Right kidney (tissue), 1 donor: Measurements from ENCODE around the gene MARK2.
A peak's percentile ranks its signal among the peaks of the same experiment; 100 is the strongest.
"Not testable (repeated sequence)": the region's sequence is repeated elsewhere in the genome, so short reads cannot be mapped to it uniquely, and the experiment has no call there.

ENCODE experiments used
- DNase-seq: peaks from one replicate; pipeline ENCODE4 v3.0.0-alpha.2; 2016

MARK2 gene

DNA sequence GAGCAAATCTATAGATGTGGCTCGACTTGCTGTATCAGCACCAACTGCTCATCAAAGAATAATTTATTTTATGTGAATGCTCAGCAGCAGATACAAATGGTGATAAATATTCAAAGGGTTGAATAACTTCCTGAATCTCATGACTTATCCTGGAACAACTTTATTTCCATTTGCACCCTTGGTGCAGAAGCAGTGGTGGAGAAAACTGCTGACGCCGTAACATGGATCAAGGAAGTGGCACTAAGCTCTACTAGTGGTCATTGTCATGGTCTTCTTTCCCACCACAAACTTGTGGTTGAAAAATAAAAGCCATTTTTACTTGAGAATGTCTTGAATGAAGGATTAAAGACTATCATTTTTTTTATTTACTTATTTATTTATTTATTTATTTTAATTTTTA lies 14.6 kb downstream of the MARK2 start:
- DNase-seq, result no peak

DNA sequence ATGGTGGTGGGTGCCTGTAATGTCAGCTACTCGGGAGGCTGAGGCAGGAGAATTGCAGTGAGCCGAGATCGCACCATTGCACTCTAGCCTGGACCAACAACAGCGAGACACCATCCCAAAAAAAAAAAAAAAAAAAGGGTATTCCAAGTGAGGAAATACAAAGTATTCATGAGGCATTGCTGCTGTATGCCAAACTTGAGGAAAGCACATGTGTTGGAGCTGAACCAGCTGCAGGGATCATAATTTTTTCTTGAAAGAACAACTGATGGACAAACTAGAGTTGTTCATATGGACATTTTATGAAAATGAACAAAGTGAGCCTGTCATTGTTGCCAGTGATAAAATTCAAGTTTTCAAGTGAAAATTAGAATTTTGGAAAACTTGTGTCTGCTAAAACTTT lies 15.8 kb downstream of the MARK2 start:
- no peak for DNase-seq

DNA sequence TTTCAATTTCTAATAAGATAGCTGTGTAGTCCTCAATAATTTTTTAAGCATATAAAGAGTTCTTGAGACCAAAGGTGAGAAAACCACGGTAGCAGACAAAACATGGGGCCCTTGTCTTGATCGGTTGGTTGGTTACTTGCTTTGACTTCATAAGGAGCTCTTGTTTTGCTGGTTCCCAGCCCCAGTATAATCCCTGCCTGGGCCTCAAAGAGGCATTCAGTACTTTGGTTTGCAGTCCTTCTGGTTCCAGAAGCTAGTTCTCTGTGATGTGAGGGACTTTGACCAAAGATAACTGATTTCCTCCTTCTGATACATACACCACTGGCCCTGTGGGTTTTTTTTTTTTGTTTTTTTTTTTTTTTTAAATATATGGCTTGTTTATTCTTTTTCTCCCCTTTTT lies 17.1 kb downstream of the MARK2 start:
- no peak for DNase-seq

DNA sequence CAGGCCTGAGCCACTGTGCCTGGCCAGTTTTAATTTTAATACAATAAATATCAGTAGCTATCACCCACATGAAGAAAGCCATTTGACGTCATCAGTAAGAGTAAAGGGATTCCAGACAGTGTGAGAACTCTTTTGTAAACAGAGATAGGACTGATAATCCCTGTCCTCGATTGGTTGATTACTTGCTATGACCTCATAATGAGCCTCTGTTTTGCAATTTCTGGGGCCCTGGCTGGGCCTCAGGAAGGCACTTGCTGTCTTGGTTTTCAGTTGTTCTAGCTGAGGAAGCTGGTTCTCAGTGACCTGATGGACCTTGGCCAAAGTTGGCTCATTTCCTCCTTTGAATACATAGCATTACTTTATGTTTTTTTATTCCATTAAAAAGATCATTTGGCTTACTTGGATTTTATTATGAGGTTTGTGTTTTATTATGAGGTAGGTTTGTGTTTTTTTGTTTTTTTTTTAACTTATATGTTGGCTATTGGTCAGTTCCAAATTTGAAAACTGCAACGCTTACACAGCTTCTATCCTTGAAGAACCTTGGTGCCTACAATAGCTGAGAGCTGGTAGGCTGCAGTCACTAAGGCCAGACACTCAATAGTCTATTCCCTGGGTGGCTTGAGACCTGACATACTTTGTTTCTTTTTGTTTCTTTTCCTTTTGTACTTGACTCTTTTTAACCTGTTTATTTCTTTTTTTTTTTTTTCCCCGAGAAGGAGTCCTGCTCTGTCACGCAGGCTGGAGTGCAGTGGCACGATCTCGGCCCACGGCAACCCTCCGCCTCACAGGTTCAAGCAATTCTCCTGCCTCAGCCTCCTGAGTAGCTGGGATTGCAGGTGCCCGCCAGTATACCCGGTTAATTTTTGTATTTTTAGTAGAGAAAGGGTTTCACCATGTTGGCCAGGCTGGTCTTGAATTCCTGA lies 20.0 kb downstream of the MARK2 start:
- DNase-seq, result no peak

DNA sequence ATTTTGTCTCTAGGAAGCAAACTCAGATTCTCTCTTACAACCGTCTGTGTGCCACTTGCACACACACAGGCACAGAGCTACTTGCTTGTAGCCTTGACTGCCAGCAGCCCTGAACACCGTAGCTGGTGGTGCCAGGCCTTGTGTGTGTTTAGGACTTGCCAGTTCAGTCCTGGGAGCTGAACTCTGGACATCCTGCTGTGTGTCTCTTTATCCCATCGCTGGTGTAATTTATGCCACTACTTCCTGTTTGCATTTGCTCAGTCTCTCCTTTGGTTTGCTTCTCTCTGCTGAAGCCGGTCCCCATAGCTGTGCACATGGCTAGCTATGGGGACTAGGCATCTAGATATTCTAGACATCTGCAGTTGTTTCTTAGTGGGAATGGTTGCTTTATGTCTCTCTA lies 24.0 kb downstream of the MARK2 start:
- no peak for DNase-seq

DNA sequence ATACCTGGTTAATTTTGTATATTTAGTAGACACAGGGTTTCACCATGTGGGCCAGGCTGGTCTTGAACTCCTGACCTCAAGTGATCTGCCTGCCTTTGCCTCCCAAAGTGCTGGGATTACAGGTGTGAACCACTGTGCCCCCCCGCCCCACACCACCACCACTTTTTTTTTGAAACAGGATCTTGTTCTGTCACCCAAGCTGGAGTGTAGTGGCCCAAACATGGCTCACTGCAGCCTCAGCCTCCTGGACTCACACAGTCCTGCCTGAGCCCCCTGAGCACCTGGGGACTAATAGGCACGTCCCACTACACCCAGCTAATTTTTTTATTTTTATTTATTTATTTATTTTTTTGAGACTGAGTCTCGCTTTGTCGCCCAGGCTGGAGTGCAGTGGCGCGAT lies 24.7 kb downstream of the MARK2 start:
- not testable (repeated sequence) for DNase-seq

DNA sequence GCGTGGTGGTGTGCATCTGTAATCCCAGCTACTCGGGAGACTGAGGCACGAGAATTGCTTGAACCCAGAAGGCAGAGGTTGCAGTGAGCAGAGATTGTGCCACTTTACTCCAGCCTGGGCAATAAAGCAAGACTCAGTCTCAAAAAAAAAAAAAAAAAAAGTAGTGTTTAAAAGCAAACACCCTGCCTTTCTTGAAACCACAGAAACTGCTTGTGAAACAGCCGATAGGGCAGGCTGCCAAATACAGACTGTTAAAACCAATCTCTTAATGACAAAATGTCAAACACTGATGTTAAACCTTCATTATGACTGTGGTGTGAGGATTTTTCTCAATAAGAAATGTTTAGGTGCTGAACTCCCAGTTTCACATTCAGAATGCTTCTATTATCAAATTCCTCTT lies 27.3 kb downstream of the MARK2 start:
- DNase-seq, result no peak

DNA sequence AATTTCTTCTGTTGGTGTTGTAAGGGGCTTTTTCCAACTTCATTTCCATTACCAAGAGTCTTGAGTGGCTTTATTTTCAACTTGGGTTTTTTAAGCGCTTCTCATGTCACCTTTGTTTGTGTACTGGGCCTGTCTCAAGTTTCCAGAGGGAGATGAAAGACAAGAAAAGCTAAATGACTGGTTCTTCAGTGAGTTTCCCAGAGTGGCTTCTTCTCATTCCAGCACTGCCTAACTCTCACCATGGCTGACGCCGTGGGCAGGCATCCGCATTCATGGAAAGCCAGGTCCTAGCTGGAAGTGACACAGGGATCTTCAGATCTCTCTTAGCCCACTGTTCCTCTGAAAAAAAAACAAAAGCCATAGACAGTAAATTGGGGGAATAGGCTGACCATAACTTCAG lies 28.6 kb downstream of the MARK2 start:
- DNase-seq, result no peak

DNA sequence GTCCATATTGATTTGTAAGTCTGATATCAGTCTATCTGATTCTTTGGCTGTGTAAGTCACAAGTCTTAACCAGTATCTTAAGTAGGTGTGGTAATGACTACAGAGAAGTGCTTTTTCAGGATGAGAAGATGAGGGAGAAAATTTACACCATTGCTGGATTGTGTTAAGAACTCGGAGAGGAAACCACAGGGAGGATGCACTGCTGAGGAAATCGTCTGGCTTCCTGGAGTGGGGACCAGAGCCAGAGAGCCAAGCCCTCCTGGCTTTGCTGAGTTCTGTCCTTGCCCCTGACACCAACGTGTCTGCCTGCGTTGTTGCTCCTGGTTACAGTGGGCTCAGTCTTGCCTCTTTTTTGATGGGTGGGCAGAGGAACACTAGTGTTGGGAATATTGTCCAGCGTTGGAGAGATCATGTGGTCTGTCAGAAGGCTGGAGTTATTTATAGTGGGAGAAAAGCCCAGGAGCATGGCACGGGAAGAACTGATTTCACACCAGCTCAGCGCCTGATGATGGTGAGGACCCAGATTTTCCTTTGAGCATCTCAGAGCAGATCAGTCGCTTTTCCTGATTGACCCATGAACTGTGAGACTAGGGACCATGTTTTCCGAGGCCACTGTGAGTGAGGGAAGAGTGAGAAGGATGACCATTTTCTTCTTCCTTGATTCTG lies 29.6 kb downstream of the MARK2 start:
- DNase-seq, result no peak

DNA sequence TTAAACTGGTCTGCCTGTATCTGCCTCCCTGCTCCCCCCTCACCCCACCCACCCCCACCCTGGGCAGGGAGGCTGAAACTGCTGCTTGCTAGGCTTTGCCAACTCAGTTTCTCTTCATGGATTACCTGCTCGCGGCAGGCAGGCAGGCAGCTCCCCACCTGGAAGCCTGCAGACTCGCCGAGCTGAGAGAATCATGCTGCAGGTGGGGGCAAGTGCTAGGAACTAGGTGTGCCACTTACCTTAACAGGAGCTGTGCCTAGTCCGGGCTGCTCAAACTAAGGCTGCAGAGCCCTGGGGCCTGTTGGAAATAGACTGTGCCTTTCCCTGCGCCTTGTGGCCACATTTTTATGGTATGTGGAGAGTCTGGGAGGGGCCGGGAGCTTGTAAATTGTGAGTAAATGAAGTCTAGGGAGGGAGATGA lies 30.3 kb downstream of the MARK2 start:
- DNase-seq, result no peak

DNA sequence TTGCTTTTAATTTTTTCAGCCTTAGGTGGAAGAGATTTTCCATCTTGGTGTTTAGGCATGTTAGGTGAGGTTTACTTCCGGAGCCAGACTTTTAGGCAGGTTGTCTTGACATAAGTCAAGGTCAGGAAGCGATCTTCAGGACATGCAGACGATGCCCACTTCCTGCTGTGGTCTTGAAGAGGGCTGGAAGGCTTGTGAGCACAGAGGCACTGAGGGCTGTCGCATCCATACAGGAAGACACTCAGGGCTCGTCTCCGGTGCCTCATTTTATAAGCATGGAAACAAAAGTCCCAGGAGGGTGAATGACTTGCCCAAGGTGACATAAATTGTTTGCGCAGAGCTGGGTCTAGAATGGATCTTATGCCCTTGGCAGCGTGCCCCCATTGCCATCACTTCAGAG lies 30.8 kb downstream of the MARK2 start:
- DNase-seq, result no peak

DNA sequence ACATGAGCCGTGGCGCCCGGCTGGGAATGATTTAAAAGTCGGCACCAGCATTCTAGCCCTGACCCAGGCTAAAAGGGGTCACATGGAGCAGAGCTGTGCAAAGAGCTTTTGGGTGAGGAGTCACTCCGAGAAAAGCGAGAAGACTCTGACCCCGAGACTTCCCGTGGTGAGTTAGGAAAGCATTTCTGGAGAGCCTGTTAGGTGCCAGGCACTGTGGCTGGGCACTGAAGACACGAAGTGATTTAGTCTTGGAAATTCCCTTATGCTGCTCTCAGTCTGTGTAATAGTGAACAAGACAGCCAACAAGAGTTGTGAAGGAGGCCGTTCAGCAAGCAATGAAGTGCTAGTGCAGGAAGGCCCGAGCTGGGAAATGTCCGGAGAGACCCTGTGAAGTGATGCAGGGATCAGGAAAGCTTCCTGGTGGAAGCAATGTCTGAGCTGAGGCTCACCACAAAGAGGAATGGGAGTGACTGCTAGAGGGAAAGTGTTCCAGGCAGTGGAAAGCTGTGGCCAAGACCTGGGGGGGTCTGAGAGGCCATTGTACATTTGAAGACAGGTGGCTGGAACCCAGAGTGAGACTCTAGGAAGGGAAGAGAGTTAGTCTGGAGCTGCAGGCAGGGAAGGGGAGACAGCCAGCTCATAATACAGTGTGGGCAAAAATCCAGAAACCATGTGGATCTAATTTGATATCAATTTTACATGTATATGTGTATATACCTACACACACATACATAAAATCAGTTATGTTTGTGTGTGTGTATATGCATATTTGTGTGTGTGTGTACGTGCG lies 31.6 kb downstream of the MARK2 start:
- no peak for DNase-seq

DNA sequence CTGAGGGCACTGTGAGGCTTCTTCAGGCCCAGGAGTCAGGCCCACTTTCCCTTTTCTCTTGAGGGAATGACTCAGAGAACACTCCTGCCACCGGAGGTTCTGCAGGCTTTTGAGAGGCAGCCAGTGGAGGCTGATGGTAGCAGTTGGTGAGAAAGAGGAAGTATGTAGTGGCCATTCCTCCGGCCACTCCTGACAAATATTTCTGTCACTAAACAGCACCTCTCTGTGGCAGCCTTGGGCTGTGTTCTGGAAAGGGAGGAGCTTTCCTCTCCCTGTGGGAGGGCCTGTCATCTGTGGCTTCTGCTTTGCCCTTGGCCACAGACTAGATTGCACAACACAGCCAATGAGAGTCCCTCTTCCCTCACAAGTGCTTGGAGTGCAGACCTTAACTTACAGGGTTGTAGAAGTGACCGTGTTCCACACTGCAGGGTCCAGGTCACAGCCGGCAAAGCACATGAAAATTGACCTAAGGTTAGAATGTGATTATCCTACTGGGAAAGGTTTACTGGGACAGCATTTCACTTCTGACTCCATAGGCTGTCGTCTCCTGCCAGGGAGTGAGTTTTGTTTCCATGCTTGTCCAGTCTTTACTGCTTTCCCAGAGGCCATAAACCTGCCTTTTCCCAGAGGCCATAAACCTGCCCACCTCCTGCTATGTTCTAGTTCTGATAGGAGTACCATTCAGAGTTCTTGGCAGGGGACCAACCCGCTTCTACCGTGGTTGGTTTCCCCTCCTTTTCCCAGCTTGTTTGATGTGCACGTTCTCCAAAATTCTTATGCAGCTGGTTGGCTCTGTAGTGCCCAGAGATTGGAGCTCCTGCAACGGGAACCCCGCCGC lies 33.3 kb downstream of the MARK2 start:
- DNase-seq, result peak; percentile 67

DNA sequence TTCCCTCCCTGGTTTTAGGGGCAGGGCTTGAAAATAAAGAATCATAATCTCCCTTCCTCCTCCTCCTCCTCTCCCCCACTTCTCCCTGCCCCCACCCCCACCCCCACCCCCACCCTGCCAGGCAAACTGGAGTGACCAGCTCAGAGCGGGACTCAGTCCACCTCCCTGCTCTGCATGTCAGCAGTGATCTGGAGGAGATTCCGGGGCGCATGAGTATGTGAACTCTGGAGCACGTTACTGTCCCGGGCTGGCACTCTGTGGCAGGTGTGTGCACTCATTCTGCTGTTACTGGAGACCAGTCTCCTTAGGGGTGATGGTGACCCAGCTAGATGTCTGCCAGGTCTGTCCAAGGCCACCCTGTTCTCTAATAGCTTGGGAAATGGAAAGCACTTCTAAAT lies 33.9 kb downstream of the MARK2 start:
- no peak for DNase-seq

DNA sequence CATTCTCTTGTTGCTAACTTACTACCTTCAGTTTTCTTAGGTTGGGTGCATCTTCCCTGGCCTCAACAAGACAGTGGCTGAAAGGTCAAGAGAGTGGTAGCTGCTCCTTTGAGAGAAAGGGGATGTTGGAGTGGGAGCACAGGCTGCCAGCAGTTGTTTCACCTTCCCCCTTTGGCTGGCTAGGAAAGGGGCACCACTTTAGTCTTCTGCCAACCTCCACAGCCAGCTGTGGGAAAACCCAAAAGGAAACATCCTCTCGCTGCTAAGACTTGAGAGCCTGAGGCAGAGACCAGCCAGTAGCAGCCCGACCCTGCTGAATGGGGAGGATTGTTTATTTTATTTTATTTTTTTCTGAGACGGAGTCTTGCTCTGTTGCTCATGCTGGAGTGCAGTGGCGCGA lies 34.4 kb downstream of the MARK2 start:
- DNase-seq, result no peak

DNA sequence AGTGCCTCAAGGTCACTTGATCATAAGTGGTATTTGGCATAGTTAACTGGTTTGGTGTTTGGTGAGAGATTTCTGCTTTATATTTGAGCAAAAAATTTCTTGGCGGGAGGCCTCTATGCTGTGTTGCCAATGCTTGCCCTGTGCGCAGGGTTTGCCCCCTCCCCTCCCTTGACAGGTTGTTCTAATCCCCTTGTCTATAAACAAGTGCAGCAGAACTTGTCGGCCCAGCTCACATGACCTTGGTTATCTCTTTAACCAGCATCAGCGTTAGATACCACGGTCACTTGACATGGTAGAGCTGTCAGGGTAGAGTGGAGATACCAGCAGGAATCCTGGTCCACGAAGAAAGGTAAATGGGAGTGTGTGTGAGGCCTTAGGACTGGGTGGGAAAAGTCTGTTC lies 35.6 kb downstream of the MARK2 start:
- DNase-seq, result no peak

DNA sequence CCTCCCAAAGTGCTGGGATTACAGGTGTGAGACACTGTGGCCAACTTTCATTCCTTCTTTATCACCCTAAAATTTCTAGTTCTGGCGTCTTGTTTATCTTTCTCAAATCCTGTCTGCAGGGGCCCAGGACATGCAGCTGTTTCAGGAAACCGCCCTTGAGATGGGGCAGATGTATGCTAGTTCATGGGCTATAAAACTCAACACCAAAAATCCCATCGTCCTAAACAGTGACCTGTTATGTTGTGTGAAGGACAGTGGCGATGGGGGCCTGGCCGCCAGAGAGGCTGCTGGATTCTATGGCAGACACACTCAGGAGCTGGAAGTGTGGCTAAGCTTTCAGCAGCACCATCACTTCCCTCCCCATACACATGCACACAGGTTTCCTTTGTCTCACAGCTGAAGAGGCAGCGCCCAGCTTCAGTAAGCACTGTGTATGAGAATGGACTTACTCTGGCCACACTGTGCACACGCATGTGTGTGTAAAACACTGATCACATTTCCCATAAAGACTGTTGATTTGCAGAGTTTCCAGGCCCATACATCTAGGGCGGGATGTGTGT lies 36.7 kb downstream of the MARK2 start:
- no peak for DNase-seq

DNA sequence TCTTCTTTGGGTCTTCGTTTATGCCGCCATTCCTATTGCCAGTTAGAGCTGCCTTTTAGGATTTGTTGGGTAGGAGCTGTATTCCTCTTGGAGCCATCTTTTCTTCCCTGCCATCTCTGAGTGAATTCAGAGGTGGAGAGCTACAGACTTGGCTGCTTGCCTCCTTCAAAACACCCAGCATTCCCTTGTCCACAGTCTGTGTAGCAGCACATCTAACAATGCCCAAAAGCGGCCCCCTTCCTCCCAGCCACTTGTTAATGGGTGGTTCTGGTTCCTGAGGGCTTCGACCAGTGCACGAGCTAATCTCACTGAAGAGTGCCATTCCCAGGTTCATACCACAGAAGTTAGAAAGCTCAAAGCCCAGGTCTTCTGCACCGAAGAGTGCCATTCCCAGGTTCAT lies 37.7 kb downstream of the MARK2 start:
- DNase-seq, result no peak

DNA sequence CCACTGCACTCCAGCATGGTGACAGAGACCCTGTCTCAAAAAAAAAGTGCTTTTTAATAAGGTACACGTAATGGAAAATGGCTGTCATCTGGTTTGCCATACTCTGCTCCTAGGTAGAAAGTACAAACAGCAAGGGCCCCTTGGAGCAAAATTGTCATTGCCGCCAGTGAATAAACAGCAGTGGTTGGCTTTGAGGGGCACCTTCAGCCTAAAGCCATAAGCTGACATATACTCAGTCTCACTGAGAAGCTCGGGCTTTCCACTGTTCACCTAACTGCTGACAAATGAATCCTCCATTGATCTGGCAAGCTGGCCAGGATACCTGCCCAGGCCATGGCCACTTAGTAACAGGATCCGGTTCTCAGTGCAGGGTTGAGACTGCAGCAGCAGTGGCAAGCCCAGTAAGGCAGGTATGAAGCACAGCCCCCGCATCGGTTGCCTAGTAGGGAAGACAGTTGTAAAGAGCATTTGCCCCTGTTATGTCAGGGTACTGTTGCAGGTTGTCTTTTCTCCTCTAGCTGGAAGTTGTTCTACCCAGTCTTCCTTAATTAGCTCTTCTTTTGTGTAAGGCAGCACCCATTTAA lies 38.8 kb downstream of the MARK2 start:
- no peak for DNase-seq

DNA sequence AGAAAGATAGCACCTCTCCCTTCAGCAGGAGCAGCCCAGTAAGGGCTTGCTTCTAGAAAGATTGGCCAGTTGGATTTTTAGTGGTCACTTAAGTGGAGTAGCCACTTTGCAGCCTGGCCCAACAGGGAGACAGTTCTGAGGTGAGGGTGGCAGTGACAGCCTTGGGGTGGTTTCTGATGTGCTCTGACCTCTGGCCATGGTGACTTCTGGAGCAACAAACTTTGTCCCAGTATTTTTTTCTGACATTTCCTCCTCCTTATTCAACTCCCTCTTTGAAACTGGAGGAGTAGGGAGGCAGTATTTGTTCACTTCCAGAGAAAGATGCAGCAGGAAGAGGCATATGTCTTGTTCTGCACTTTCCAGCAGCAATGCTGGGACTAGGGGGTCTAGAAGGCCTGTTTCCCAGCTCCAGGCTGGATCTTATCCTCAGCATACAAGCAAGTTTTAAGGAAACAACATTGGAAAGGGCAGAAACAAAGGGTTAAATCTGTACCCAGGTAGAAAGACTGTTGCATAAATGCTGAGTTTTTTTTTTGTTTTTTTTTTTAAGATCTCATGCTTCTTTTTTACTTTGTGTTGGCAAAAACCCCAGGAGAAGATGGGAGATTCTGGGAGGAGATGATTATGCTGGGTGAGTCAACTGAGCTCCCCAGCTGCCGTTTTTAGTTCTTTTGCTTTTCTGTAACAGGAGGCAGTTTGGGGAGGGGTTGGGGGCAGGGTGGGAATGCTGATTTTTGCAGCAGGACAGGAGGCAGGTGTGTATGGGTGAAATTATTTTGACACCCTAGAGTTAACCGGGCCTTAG lies 40.9 kb downstream of the MARK2 start:
- DNase-seq, result no peak

DNA sequence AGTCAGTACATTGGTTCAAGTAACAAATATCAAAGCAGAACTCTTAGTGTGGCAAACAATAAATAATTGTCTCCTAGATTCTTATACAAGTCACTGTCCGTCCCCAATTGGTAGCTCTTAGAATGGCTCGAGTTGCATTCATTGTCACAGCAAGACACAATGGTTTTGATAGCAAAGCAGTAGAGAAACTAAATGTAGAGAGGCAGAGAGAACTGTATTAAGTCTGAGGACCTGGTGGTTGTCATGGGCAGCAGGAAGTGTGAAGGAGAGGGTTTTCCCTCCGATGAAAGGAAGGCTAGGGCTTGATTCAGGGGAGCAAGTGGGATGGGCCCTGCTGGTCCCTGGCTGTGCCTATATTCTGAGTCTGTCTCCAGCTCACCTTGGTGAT lies 41.5 kb downstream of the MARK2 start:
- no peak for DNase-seq
